HL-60 (cell line): Measurements from ENCODE around the gene ZNF384.

Experiments used
- DNase-seq, 2 experiments: peaks; one replicate each; pipeline ENCODE4 v3.0.0-alpha.2; 2010 to 2020; ENCODE audit warnings: low read depth in 1 of 2, low spot score in 1 of 2
- H3K27ac ChIP-seq: fragments of 250-450 bp; sonication (Bioruptor Pico); replicated peaks from 2 replicates; pipeline ENCODE4 v1.5.1; 2020; ENCODE audit warnings: mild to moderate bottlenecking, moderate library complexity
- H3K27me3 ChIP-seq: fragments of 250-450 bp; sonication (Bioruptor Pico); 2 replicates; pipeline ENCODE4 v1.5.1; 2021; ENCODE audit warnings: mild to moderate bottlenecking, moderate library complexity; ENCODE audit not compliant: insufficient read depth, poor library complexity, severe bottlenecking
- H3K4me3 ChIP-seq: replicated peaks from 2 replicates; pipeline ENCODE4 v1.5.1; 2011; ENCODE audit warnings: mild to moderate bottlenecking, control low read depth, low read length; ENCODE audit not compliant: insufficient read depth
- GABPA ChIP-seq: IDR thresholded peaks from 2 replicates; pipeline ENCODE4 v1.6.1; 2012; ENCODE audit warnings: low read depth
- POLR2AphosphoS5 ChIP-seq: IDR thresholded peaks from 2 replicates; pipeline ENCODE4 v1.6.1; 2012; ENCODE audit warnings: low read depth
- SPI1 ChIP-seq: IDR thresholded peaks from 2 replicates; pipeline ENCODE4 v1.6.1; 2012; ENCODE audit warnings: low read depth, mild to moderate bottlenecking, borderline replicate concordance
- TF ChIP-seq, protein P1 (sequence below): IDR thresholded peaks from one replicate; pipeline ENCODE4 v1.5.1; 2011; ENCODE audit warnings: low read length, control low read depth, inconsistent platforms; ENCODE audit not compliant: insufficient read depth
- TF ChIP-seq, protein P2 (sequence below): IDR thresholded peaks from 2 replicates; pipeline ENCODE4 v1.6.1; 2012; ENCODE audit warnings: low read depth; ENCODE audit not compliant: insufficient replicate concordance

Gene ZNF384

DNA sequence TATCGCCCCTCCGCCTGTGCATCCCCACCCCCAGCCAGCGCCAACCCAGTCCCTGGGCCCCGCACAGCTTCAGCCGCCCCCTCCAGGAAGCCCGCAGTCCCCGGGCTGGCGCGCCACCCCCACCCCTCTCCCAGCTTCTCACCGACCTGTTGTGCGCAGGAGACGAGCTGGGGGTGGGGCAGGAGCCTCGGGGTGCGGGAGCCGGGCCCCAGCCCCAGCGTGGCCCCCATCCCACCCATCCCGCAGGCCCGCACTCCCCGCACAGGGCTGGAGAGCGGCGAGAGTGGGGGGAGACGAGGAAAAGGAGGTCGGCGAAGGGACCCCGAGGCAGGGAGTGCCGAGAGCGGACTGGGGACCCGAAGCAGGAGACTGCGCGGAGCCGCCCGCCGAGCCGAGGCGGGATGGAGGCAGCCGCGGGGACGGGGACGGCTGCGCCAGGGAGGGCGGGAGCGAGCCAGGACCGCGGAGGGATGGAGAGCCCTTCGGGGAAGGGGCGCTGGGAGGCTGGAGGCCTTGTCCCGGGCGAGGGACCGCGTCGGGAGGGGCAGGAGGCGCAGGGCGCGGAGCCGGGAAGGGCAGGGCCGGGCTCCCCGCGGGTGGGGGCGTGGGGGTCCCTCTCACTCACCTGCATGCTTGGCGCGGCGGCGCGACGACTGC lies 10.9 kb upstream of the ZNF384 start:
- no peak overlapping the region; the same call in 1 of the 2 replicates for H3K4me3 ChIP-seq
- no peak overlapping the region for H3K27ac ChIP-seq
- peaks cover 47% of the 10 kb centered on the region for H3K27me3 ChIP-seq
- no peak for DNase-seq
- TF ChIP-seq GABPA (no peak), POLR2AphosphoS5 (no peak), SPI1 (no peak)
- TF ChIP-seq, protein P1, sequence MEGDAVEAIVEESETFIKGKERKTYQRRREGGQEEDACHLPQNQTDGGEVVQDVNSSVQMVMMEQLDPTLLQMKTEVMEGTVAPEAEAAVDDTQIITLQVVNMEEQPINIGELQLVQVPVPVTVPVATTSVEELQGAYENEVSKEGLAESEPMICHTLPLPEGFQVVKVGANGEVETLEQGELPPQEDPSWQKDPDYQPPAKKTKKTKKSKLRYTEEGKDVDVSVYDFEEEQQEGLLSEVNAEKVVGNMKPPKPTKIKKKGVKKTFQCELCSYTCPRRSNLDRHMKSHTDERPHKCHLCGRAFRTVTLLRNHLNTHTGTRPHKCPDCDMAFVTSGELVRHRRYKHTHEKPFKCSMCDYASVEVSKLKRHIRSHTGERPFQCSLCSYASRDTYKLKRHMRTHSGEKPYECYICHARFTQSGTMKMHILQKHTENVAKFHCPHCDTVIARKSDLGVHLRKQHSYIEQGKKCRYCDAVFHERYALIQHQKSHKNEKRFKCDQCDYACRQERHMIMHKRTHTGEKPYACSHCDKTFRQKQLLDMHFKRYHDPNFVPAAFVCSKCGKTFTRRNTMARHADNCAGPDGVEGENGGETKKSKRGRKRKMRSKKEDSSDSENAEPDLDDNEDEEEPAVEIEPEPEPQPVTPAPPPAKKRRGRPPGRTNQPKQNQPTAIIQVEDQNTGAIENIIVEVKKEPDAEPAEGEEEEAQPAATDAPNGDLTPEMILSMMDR: no peak
- TF ChIP-seq, protein P2, sequence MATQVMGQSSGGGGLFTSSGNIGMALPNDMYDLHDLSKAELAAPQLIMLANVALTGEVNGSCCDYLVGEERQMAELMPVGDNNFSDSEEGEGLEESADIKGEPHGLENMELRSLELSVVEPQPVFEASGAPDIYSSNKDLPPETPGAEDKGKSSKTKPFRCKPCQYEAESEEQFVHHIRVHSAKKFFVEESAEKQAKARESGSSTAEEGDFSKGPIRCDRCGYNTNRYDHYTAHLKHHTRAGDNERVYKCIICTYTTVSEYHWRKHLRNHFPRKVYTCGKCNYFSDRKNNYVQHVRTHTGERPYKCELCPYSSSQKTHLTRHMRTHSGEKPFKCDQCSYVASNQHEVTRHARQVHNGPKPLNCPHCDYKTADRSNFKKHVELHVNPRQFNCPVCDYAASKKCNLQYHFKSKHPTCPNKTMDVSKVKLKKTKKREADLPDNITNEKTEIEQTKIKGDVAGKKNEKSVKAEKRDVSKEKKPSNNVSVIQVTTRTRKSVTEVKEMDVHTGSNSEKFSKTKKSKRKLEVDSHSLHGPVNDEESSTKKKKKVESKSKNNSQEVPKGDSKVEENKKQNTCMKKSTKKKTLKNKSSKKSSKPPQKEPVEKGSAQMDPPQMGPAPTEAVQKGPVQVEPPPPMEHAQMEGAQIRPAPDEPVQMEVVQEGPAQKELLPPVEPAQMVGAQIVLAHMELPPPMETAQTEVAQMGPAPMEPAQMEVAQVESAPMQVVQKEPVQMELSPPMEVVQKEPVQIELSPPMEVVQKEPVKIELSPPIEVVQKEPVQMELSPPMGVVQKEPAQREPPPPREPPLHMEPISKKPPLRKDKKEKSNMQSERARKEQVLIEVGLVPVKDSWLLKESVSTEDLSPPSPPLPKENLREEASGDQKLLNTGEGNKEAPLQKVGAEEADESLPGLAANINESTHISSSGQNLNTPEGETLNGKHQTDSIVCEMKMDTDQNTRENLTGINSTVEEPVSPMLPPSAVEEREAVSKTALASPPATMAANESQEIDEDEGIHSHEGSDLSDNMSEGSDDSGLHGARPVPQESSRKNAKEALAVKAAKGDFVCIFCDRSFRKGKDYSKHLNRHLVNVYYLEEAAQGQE: no peak

DNA sequence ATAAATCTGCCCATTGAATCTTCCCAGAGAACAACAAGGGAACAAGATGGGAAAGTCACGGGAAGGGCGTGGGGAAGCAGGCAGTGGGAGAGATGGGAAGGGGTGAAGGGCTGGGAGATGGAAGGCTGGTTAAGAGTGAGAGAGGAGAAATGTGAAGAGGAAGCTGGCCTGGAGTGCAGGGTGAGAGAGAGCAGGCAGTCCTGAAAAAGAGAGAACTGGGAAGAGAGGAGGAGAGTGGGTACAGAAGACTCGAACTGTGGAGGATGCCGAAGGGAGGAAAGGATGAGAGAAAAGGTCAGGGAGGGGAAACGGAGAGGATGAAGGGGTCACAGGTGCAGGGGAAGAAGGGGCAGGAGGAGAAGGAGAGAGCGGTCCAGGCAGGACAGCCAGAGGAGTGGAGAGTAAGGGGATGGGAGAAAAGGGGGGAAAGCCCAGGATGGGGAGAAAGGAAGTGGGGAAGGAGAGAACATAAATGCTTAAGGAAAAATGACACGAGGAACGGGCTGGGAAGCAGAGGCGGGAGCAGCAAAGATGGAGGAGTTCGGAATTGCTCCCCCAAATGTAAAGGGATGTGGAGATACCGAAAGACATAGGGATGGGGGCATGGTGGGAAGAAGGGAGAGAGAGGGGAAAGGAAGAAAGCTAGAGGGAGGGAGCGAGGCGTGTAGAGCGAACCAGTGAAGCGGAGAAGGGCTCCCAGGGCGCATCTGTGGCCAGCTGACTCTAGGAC lies 10.2 kb upstream of the ZNF384 start:
- no peak overlapping the region for H3K4me3 ChIP-seq
- no peak overlapping the region for H3K27ac ChIP-seq
- peaks cover 44% of the 10 kb centered on the region for H3K27me3 ChIP-seq
- TF ChIP-seq POLR2AphosphoS5 (no peak), GABPA (no peak), SPI1 (no peak)
- TF ChIP-seq, protein P1: no peak
- TF ChIP-seq, protein P2: no peak
- no peak for DNase-seq

DNA sequence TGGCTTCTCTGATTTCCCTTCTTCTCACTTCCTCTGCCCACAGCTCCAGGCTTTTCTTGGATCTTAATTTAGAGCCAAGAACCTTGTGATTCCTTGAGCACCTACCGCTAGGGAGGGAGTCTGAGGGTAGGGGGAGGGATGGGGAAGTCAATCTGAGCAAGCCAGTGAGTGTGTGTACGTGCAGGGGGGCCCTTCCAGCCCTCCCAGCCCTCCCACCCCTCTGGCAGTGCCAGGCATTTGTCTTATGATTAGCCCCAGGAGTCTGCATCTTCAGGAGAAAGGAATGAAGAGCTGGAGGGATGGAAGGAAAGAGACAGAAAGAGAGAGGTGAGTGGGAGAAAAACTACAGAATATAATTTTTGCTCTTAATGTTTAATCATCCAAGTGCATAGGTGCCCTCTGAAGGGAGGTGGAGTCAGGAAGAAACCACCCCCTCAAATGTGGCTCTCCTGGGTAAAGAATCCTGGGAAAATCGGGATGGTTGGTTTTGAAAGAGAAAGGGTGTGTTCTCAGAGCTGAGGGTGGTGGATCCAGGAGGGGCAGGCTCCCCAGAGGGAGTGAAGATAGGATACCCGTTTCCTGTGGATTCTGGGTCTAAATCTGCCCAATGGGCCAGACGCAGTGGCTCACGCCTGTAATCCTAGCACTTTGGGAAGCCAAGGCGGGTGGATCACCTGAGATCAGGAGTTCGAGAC lies 9.3 kb upstream of the ZNF384 start:
- Histone ChIP-seq H3K27ac (no peak overlapping the region), H3K27me3 (peaks cover 37% of the 10 kb centered on the region), H3K4me3 (no peak overlapping the region)
- DNase-seq: no peak
- TF ChIP-seq, protein P2: no peak
- no peak for TF ChIP-seq SPI1
